ENCODE results near the gene HNF4A.

DNA sequence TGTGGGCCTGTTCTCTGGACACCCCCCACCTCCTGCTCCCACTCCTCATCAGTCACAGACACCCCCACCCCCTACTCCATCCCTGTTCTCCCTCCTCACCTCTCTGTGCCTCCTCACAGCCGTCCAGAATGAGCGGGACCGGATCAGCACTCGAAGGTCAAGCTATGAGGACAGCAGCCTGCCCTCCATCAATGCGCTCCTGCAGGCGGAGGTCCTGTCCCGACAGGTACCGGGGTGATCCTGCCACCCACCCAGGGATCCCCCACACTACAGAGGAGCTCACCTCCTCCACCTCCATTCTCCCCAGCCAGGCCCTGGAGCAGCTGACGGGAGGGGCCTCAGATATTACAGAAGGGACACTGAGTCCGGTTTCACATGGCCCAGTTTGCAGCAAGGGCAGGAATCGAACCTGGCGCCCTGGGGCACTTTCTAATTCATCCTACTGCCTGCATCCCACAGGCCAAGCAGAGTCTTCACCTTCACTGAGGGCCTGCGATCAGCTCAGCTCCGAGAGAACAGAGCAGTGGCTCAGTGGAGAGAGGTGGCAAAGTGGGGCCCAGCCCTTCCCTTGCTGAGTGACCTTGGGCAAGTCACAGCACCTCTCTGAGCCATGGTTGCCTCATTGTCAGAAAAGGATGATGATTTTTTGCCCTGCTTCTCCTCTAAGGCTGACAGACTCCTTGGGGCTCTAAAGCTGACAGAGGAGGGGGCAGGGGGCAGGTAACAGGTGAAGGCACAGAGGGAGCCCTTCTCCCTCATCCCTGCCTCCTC is 58.3 kb downstream of the HNF4A start:
- TF ChIP-seq EZH2 (IDR thresholded peaks at IDR 0.05; ENCODE audit: borderline replicate concordance, low read length) (no peak), CTCF (IDR thresholded peaks at IDR 0.05; ENCODE audit: low read length) (no peak)

Data from OCI-LY1 (cell line).